Body of pancreas (tissue), 4 donors: ENCODE results near the gene RAPGEF4. TPM values are rescaled to one million over a fixed set of nuclear protein-coding genes. Genes with fewer than 3 reads are reported as not detected.

Source experiments
- ATAC-seq: fragments of 150-250 bp; one replicate; pipeline ENCODE4 v1.9.1; 2016
- DNase-seq, 4 donors: peaks; one replicate each; pipeline ENCODE4 v3.0.0-alpha.2; 2019
- H3K27ac ChIP-seq, 4 donors: fragments of 200-600 bp; sonication (generic); 1 replicate in 3 of 4; 2 replicates in 1 of 4; pipeline versions ENCODE4 v1.5.1 to v1.6.1; 2016 to 2019; ENCODE audit warnings: mild to moderate bottlenecking in 1 of 4, mixed read lengths in 1 of 4, moderate library complexity in 1 of 4
- H3K27me3 ChIP-seq, 2 donors: fragments of 200-600 bp; sonication (generic); one replicate each; pipeline ENCODE4 v1.6.0; 2016; ENCODE audit warnings: mild to moderate bottlenecking in 1 of 2
- H3K36me3 ChIP-seq, 2 donors: fragments of 200-600 bp; sonication (generic); replicated peaks in 1 of 2; 2 replicates each; pipeline ENCODE4 v1.5.1; 2016; ENCODE audit warnings: low read depth in 2 of 2; ENCODE audit not compliant: insufficient read depth in 1 of 2
- H3K4me1 ChIP-seq: fragments of 200-600 bp; sonication (generic); one replicate; pipeline ENCODE4 v1.6.0; 2016
- H3K4me3 ChIP-seq, 2 donors: fragments of 200-600 bp; sonication (generic); 1 replicate in 1 of 2; 2 replicates in 1 of 2; pipeline ENCODE4 v1.5.1; 2016 to 2019
- H3K9me3 ChIP-seq, 3 donors: fragments of 200-600 bp; sonication (generic); 1 replicate in 2 of 3; 2 replicates in 1 of 3; pipeline ENCODE4 v1.5.1; 2016
- POLR2A ChIP-seq, 3 donors: fragments of 450-650 bp; IDR thresholded peaks; one replicate each; pipeline ENCODE4 v1.6.1; 2016; ENCODE audit warnings: antibody characterized with exemption in 3 of 3, mild to moderate bottlenecking in 2 of 3
- WGBS, 2 donors: methylation state at CpG; one replicate each; pipeline ENCODE4 v1.1.5; 2017; 5-methylcytosine and 5-hydroxymethylcytosine counted together
- intact Hi-C: fragments of 100-400 bp; cut with DNase I; formaldehyde crosslinking; loops from one replicate; pipeline ENCODE4 v1.15.1; 2023
- small RNA-seq: library from RNA; depleted of rRNA; stranded (forward); fragments of <200 nt; gene quantifications from one replicate; pipeline ENCODE3, GENCODE V24; 2016
- total RNA-seq, 2 donors: library from RNA; depleted of rRNA; stranded (reverse); fragments of >200 nt; gene quantifications; one replicate each; pipeline ENCODE4 v1.1.0, GENCODE V29; 2016
- TF ChIP-seq, protein P1 (sequence below), 7 experiments: fragments of 450-650 bp in 4 of 7; fragments of 200-600 bp in 3 of 7; sonication (generic) in 3 of 7; IDR thresholded peaks; one replicate each; pipeline ENCODE4 v1.5.1; 2016 to 2019; ENCODE audit warnings: antibody characterized with exemption in 7 of 7

Gene RAPGEF4
- total RNA-seq, 2 donors from 2014 or later, result 4.7 to 22.4 TPM

DNA sequence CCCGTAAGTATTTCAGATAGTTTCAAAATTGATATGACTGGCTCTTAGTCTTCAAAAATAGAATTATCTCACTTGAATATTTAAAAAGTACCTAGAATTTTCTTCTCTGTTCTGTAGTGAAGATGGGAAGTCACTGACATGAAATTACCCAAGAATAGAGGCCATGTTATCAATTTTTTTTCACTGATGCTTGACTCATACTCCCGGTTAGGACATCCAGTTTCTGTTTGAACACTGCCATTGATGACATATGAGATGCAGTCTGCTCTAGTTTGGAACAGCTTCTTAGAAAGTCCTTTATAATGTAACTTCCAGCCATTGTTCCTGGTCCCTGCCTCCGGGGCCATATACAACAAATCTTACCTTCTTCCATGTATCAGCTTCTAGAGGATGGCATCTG is 366.0 kb downstream of the RAPGEF4 start:
- ATAC-seq, result peak; percentile 45

More for the DNA sequence above, 366.0 kb downstream of the RAPGEF4 start:
- Histone ChIP-seq H3K9me3 (no peaks in the 10 kb centered on the region), H3K36me3 (no peaks in the 10 kb centered on the region), H3K4me3 (no peak overlapping the region), H3K4me1 (peaks cover 11% of the 10 kb centered on the region), H3K27ac (no peak overlapping the region), H3K27me3 (no peaks in the 10 kb centered on the region)
- intact Hi-C loops, result no loop called here
- no peak for DNase-seq
- 77 to 86% methylated on average over 3 of the region's 3 CpGs for WGBS, 2 donors
- TF ChIP-seq, protein P1, sequence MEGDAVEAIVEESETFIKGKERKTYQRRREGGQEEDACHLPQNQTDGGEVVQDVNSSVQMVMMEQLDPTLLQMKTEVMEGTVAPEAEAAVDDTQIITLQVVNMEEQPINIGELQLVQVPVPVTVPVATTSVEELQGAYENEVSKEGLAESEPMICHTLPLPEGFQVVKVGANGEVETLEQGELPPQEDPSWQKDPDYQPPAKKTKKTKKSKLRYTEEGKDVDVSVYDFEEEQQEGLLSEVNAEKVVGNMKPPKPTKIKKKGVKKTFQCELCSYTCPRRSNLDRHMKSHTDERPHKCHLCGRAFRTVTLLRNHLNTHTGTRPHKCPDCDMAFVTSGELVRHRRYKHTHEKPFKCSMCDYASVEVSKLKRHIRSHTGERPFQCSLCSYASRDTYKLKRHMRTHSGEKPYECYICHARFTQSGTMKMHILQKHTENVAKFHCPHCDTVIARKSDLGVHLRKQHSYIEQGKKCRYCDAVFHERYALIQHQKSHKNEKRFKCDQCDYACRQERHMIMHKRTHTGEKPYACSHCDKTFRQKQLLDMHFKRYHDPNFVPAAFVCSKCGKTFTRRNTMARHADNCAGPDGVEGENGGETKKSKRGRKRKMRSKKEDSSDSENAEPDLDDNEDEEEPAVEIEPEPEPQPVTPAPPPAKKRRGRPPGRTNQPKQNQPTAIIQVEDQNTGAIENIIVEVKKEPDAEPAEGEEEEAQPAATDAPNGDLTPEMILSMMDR (IDR thresholded peaks at IDR 0.05), result no peak
- no peak for TF ChIP-seq POLR2A (IDR thresholded peaks at IDR 0.05)

Small RNA genes within 50 kb of the gene (small RNA-seq; reads per million reads assigned to genes)
- not detected for gene RF01210

Other genes starting within 250 kb of the RAPGEF4 start
- gene PDK1, start 179.8 kb upstream of the RAPGEF4 start, total RNA-seq, result 10 to 100 TPM in 1 of 2 donors, 1 to 10 TPM in 1; 8.0 to 17.5 TPM